Ovary (tissue), 3 donors: ENCODE data around the gene COMMD9.

ENCODE experiments used
- EP300 ChIP-seq: sonication (generic); formaldehyde crosslinking; IDR thresholded peaks from one replicate; pipeline ENCODE4 v1.6.1; 2017; ENCODE audit warnings: antibody characterized with exemption
- POLR2A ChIP-seq: fragments of 450-650 bp; IDR thresholded peaks from one replicate; pipeline ENCODE4 v1.6.1; 2017; ENCODE audit warnings: antibody characterized with exemption, mild to moderate bottlenecking, moderate library complexity
- TF ChIP-seq, protein P1 (sequence below), 3 donors: fragments of 450-650 bp in 2 of 3; fragments of 200-600 bp in 1 of 3; IDR thresholded peaks; one replicate each; pipeline versions ENCODE4 v1.5.1 to v1.8.0; 2016 to 2022; ENCODE audit warnings: antibody characterized with exemption in 3 of 3, mild to moderate bottlenecking in 1 of 3
- donor health status: DM: no; HTN: no; CAD: no.

DNA sequence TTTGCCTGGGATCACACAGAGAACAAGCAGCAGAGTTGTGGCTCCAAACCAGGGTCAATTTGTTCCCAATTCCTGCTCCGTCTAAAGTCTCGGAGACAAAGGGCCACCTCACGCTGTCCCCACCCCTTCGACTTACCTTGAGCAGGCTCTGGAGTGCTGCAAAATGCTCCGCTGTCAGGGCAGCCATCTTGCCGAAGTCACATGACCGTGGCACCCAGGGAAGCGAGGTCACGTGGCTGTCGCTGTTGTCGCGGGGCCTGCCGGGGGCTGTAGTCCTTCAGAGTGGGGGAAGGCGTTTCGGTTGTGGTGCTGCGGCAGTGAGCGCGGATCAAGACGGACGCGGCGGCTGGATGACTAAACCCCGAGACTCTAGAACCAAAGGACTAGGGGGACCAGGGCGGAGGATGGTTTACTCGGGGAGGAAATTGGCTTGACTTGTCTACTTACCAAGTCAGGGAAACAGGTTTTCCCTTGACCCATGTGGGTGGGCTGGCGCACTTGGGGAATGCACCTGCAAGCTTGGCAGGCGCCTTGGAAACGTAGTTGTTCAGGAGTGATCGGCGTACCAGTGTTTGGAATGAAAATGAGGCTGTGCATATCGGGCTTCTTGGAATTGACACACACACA is at the start of gene COMMD9:
- TF ChIP-seq, protein P1, sequence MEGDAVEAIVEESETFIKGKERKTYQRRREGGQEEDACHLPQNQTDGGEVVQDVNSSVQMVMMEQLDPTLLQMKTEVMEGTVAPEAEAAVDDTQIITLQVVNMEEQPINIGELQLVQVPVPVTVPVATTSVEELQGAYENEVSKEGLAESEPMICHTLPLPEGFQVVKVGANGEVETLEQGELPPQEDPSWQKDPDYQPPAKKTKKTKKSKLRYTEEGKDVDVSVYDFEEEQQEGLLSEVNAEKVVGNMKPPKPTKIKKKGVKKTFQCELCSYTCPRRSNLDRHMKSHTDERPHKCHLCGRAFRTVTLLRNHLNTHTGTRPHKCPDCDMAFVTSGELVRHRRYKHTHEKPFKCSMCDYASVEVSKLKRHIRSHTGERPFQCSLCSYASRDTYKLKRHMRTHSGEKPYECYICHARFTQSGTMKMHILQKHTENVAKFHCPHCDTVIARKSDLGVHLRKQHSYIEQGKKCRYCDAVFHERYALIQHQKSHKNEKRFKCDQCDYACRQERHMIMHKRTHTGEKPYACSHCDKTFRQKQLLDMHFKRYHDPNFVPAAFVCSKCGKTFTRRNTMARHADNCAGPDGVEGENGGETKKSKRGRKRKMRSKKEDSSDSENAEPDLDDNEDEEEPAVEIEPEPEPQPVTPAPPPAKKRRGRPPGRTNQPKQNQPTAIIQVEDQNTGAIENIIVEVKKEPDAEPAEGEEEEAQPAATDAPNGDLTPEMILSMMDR (IDR thresholded peaks at IDR 0.05) = no peak
- peak; percentile 8 for TF ChIP-seq POLR2A
- TF ChIP-seq EP300 = no peak
